T-helper 22 cell (primary cell): ENCODE measurements around the gene G6PC3.
"Not testable (repeated sequence)": the region's sequence is repeated elsewhere in the genome, so short reads cannot be mapped to it uniquely, and the experiment has no call there.

Source experiments
- DNase-seq: peaks from one replicate; pipeline ENCODE4 v3.0.0-alpha.2; 2020; ENCODE audit warnings: low read depth

G6PC3 gene

GRCh38 chr17:44108440-44109311, 38.1 kb downstream of the G6PC3 start:
- no peak for DNase-seq

DNA sequence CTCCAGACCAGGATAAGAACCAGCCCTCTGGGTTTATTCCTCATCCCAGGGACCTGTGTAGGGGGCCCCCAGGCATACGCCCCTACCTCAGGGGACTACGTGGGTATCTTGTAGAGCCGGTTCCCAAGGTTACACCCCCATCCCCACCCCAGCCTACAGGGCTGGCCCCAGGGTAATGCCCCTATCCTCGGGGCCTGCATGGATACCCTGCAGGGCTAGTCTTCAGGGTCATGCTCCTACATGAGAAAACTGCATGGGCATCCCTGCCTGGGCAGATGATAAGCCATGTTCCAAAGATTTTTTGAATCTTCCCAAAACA, 38.7 kb downstream of the G6PC3 start:
- no peak for DNase-seq

- no peak for DNase-seq
Measured at GRCh38 chr17:44110011-44110686, 39.6 kb downstream of the G6PC3 start.

DNA sequence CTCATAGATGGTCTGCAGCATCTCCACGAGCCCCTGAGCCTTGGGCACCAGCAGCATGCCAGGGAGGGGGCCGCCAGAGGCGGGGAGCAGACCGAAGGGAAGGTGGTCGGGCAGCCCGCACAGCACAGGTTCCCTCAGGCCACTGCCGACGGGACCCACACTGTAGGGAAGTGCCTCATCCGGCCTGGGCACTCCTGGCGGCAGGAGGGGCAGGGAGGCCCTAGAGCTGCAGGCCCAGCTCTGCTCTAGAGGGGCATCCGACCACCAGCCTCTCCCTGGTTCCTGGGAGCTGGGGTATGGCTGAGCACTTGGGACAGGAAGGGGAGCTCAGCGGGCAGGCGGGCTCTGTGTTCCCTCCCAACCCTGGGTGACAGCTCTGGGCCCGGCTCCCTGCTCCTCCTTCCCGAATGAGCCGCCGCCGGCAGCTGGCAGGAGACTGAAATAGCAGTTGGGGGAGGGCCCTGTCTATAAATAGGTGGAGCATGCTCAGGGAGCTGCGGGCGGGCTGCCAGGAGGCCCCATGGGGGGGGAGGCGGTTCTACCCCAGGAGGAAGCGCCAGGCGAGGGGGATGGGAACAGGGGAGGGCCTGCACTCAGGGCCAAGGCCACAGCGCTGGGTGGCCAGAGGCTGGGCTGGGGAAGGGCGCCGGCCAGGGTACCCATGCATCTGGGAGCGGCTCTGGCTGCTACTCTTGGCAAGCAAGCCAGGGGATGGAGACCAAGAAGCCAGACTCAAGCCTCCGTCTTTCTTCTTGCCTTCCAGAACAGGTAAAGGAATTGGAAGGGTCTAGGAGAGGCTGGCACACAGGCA, 40.5 kb downstream of the G6PC3 start:
- DNase-seq = no peak

DNA sequence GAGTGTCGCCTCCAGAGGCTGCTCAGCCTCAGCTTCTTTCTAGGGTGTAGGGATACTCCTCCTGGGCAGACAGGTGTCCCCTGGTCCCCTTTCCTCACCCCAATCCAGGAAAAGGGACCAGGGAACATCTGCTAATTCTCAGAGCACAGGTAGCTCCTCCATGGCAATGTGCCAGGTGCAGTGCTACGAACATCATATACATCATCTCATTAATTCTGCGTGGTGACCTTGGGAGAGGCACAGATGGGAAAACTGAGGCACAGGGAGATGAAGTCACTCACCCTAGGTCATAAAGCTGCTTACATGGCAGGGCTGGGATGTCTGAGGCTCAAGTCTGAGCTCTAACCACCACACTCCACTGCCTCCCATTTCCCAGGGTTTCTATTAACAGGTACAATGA, 41.2 kb downstream of the G6PC3 start:
- DNase-seq = no peak

- DNase-seq = no peak
Measured at GRCh38 chr17:44112284-44113280, 42.0 kb downstream of the G6PC3 start.

DNA sequence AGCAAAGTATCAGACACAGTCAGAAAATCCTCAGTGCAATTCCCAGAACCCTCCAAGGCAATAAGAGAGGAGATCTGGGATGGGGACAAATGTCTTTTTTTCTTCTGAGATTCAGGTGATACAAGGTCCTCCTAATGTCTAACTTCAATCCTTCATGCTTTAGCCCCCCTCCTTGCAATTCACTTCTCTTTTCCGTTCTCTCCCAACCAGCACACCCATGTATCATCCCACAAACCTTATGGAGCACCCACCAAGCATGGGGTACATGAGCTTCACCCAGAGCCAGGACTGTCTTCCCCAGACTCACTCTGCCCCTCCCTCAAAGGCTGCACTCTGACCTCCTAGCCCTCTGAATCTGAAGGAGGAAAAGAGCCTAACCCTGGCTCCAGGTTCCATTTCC, 42.8 kb downstream of the G6PC3 start:
- DNase-seq = no peak

GRCh38 chr17:44113868-44114840, 43.6 kb downstream of the G6PC3 start:
- DNase-seq = no peak

GRCh38 chr17:44115585-44116415, 45.3 kb downstream of the G6PC3 start:
- no peak for DNase-seq

DNA sequence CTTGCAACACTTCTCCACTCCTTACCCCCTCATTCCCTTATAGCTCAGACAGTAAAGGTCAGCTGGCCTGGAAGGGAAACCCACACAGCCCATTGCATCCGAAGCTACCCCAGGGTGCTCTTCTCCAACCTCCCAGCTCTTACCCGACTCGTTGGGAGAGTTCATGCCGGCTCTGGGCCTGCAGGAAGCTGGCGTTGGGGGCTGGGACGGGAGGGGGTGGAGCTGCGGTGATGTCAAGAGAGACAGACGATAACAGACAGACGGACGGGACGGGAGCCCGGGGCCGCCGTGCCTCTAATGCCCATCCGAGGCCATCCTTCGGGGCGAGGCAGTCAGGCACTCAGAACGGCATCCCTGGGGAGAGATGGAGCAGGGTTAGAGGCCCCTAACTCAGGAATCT, 46.8 kb downstream of the G6PC3 start:
- DNase-seq = no peak

DNA sequence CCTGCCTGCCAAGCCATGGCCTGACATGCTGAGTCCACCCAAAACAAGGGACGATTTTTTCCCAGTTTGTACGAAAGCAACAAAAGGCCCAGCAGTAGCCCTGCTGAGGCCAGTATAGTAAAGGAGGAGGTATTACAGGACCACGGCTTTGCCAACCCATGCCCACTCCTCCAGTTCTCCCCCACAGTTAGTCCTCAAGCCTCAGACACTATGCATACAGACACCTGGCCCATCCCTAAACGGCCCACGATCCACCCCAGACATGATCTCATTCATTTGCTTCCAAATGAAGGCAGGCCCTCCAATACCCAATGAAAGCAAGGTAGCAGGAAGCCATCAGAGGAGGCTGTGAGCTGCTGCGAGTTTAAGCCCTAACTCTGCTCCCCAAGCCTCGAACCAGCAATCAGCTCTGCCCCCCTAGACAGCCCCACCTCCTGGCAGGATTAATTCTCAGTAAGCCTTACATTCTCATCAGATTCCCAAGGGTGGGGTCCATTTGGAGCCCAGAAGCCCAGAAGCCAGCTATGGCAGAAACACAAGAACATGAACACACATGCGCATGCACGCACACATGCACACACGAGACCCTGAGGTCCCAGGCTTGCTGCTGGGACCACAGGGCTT, 48.0 kb downstream of the G6PC3 start:
- no peak for DNase-seq

DNA sequence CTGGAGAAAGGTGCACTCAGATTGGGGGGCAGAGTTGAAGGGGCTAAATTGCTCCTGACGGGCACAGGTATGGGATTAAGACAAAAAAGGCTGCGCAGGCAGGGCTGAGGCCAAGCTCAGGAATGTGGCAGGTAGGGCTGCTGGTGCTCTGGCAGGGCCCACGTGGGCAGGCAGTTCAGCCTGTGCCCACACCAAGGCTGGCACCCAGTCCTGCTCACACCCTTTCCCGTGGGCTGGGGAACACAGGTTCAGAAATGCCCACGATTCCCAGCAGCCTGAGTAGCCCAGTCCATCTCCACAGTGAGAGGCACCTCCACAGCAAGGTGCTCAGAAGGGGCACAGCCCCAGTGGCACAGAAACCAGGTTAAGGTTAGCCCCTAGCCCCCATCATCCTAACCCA, 48.5 kb downstream of the G6PC3 start:
- no peak for DNase-seq

DNA sequence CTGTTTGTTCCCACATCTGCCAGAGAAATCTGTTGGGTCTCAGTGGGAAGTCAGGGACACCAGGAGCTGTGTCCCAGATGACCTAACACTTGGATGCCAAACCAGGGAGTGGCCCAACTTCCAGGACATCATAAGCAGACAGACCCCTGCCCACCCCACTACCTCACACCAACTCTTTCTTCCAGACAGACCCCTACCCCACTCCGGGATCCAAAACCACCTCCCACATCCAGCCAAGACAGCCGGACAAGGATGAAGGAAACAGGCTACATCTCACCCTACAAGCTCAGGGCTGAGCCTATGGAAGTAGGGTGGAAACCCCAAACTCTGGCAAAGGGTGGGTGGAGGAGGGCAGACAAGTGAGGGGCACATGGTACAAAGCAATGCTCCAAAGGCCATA, 49.3 kb downstream of the G6PC3 start:
- no peak for DNase-seq

GRCh38 chr17:44120281-44120680, 49.7 kb downstream of the G6PC3 start:
- DNase-seq = not testable (repeated sequence)

GRCh38 chr17:44120851-44121605, 50.5 kb downstream of the G6PC3 start:
- DNase-seq = no peak

GRCh38 chr17:44121997-44122815, 51.7 kb downstream of the G6PC3 start:
- DNase-seq = no peak

DNA sequence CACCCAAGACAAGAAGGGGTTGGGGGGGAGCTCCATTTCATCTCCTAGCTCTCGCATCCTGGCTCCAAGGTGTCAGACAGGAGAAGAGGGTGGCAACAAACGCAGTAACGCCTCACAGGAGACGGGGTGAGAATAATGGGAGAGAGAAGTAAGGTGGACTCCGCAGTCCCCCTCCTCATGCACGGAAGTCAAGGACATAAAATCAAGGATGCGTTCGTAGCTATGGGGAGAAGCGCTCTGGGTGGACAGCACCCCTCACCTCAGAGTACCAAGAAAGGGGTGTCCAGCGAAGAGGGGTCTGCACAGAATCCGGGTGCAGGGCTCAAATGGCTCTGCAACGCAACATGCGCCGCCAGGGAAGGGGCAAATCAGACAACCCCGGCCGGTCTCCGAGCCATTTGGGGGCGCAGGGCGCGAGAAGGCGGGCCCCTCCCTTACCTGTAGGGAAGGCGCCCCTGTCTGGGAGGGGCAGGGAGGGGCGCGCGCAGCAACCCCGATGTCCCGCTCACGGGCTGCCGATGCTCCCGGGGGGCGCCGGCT, 52.4 kb downstream of the G6PC3 start:
- peak; percentile 9 for DNase-seq
